ENCODE results near the gene SCFD2. TPM values are rescaled to one million over a fixed set of nuclear protein-coding genes. Genes with fewer than 3 reads are reported as not detected.

Gene SCFD2
- total and polyA plus RNA-seq, 2 donors (not counting 3 experiments of a cell fraction or from before 2014, with no cell fraction given) = 12.3 to 22.8 TPM

- no peaks in the 10 kb centered on the region for H3K9me3 ChIP-seq (replicated peaks; ENCODE audit: control insufficient read depth, insufficient read depth, low read length)
- H3K9ac ChIP-seq (replicated peaks; ENCODE audit: extremely low read depth, insufficient read depth, low read length) = no peak overlapping the region
- H3K27ac ChIP-seq (ENCODE audit: insufficient read depth, low read depth, low read length) = no peak overlapping the region
- H3K79me2 ChIP-seq (ENCODE audit: control insufficient read depth, insufficient read depth, low read length) = no peaks in the 10 kb centered on the region
- H3K9me1 ChIP-seq (replicated peaks; ENCODE audit: control insufficient read depth, extremely low read depth, insufficient read depth, low read length) = no peaks in the 10 kb centered on the region
- intact Hi-C loops (cut with micrococcal nuclease) = no loop called here
- no peaks in the 10 kb centered on the region for H4K20me1 ChIP-seq (replicated peaks; ENCODE audit: control insufficient read depth, extremely low read depth, insufficient read depth, low read length)
- BruUV-seq (replicated peaks) = no TSS peak
- no peak overlapping the region for H3K4me2 ChIP-seq (ENCODE audit: insufficient read depth, low read length)
- FAIRE-seq (no peak), DNase-seq (ENCODE audit: low read depth, low spot score) (no peak)
- ChIA-PET CTCF (interaction anchor here (1.6 kb wide), 1 partner anchor 149 kb away, joined by 6 read pairs; no protein-coding TSS in a partner anchor), POLR2A (no interaction called here)
- H2AFZ ChIP-seq (ENCODE audit: low read depth, low read length) = no peak overlapping the region
- TF ChIP-seq POLR2A (IDR thresholded peaks at IDR 0.05; ENCODE audit: low read depth, low read length) (no peak), JUN (IDR thresholded peaks at IDR 0.05; ENCODE audit: borderline replicate concordance, insufficient read depth, insufficient read length, low read depth) (no peak), POLR2AphosphoS5 (IDR thresholded peaks at IDR 0.05; ENCODE audit: insufficient read depth, low read depth, low read length) (no peak), EZH2 (IDR thresholded peaks at IDR 0.05; ENCODE audit: borderline replicate concordance, low read depth, low read length, severe bottlenecking) (no peak), GATA2 (IDR thresholded peaks at IDR 0.05; ENCODE audit: insufficient read depth, insufficient read length, low read depth, low read length) (no peak), MYC (IDR thresholded peaks at IDR 0.05; ENCODE audit: low read depth, low read length) (no peak), FOS (IDR thresholded peaks at IDR 0.05; ENCODE audit: borderline replicate concordance, insufficient read depth, low read length) (no peak)
- TF ChIP-seq, protein P1, sequence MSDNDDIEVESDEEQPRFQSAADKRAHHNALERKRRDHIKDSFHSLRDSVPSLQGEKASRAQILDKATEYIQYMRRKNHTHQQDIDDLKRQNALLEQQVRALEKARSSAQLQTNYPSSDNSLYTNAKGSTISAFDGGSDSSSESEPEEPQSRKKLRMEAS (IDR thresholded peaks at IDR 0.05; ENCODE audit: insufficient read depth, insufficient read length) = no peak
- TF ChIP-seq, protein P2, sequence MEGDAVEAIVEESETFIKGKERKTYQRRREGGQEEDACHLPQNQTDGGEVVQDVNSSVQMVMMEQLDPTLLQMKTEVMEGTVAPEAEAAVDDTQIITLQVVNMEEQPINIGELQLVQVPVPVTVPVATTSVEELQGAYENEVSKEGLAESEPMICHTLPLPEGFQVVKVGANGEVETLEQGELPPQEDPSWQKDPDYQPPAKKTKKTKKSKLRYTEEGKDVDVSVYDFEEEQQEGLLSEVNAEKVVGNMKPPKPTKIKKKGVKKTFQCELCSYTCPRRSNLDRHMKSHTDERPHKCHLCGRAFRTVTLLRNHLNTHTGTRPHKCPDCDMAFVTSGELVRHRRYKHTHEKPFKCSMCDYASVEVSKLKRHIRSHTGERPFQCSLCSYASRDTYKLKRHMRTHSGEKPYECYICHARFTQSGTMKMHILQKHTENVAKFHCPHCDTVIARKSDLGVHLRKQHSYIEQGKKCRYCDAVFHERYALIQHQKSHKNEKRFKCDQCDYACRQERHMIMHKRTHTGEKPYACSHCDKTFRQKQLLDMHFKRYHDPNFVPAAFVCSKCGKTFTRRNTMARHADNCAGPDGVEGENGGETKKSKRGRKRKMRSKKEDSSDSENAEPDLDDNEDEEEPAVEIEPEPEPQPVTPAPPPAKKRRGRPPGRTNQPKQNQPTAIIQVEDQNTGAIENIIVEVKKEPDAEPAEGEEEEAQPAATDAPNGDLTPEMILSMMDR (IDR thresholded peaks at IDR 0.05; ENCODE audit: extremely low read depth in 1 of 2, insufficient read depth in 1 of 2, low read depth in 1 of 2, low read length in 2 of 2) = no peak
- H3K4me3 ChIP-seq (replicated peaks in 1 of 3; ENCODE audit: insufficient read depth in 1 of 3, low read depth in 1 of 3, low read length in 3 of 3) = no peak overlapping the region
- H3K27me3 ChIP-seq (ENCODE audit: control insufficient read depth in 2 of 2, insufficient read depth in 2 of 2, low read length in 2 of 2) = peaks cover 2 to 4% of the 10 kb centered on the region in 2 experiments
- H3K4me1 ChIP-seq (ENCODE audit: control insufficient read depth, extremely low read depth, insufficient read depth, low read length) = no peaks in the 10 kb centered on the region
- H3K36me3 ChIP-seq (ENCODE audit: control insufficient read depth in 2 of 2, extremely low read depth in 1 of 2, insufficient read depth in 2 of 2, low read length in 2 of 2) = no peaks in the 10 kb centered on the region
- dilution Hi-C loops (cut with MboI; ENCODE audit: extremely low pct_ligation_motif_present, low sequenced_read_pairs) = no loop called here
Observed at GRCh38 chr4:52833941-52834525, 531.8 kb downstream of the SCFD2 start.
